Neural cell (in vitro differentiated cells): ENCODE results near the gene ERCC6L.

ENCODE experiments used
- TAF1 ChIP-seq: IDR thresholded peaks from 2 replicates; pipeline ENCODE4 v1.6.1; 2012; ENCODE audit warnings: low read depth
- TF ChIP-seq, protein P1 (sequence below): fragments of 450-650 bp; IDR thresholded peaks from 2 replicates; pipeline ENCODE4 v1.5.1; 2014; ENCODE audit warnings: antibody characterized with exemption, mild to moderate bottlenecking, moderate library complexity; ENCODE audit not compliant: poor library complexity, severe bottlenecking

DNA sequence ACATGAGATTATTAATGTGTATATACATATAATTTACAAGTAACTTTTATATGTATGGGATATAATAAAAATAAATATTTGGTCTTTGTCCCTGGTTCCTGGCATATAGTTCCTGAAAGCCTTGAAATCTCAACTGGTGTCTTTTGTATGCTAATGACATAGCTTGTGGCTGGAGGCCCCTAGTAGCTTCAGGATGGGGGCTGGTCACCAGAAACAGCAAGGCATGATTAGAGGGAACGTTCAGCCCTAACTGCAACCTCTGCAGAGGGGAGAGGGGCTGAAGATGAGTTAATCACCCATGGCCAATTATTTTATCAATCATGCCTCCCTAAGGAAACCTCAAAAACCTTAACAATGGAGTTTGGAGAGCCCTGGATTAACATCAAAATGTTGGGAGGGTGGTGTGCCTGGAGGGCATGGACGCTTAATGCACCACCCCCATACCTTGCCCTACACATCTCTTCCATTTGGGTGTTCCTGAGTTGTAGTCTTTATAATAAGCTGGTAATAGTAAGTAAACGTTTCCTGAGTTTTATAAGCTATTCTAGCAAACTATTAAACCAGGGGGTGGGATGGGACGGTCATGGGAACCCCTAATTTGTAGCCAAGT, 35.9 kb downstream of the ERCC6L start:
- no peak for TF ChIP-seq TAF1
- TF ChIP-seq, protein P1, sequence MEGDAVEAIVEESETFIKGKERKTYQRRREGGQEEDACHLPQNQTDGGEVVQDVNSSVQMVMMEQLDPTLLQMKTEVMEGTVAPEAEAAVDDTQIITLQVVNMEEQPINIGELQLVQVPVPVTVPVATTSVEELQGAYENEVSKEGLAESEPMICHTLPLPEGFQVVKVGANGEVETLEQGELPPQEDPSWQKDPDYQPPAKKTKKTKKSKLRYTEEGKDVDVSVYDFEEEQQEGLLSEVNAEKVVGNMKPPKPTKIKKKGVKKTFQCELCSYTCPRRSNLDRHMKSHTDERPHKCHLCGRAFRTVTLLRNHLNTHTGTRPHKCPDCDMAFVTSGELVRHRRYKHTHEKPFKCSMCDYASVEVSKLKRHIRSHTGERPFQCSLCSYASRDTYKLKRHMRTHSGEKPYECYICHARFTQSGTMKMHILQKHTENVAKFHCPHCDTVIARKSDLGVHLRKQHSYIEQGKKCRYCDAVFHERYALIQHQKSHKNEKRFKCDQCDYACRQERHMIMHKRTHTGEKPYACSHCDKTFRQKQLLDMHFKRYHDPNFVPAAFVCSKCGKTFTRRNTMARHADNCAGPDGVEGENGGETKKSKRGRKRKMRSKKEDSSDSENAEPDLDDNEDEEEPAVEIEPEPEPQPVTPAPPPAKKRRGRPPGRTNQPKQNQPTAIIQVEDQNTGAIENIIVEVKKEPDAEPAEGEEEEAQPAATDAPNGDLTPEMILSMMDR, result no peak
